ENCODE measurements around the gene CLTB.

GRCh38 chr5:176447591-176447977, 31.2 kb upstream of the CLTB start:
- no peak for TF ChIP-seq CTCF (IDR thresholded peaks at IDR 0.05; ENCODE audit: low read depth, low read length, poor library complexity, severe bottlenecking)
- no peak for TF ChIP-seq EZH2phosphoT487 (IDR thresholded peaks at IDR 0.05; ENCODE audit: borderline replicate concordance, low read length)
